HepG2 (cell line): ENCODE results near the gene HSD11B2. TPM values are rescaled to one million over a fixed set of nuclear protein-coding genes. Genes with fewer than 3 reads are reported as not detected.

Experiments
- ARID4A ChIP-seq: sonication (generic); formaldehyde crosslinking; IDR thresholded peaks from 2 replicates; pipeline ENCODE4 v1.5.0; 2020; ENCODE audit warnings: mild to moderate bottlenecking, missing genetic modification reagents, borderline replicate concordance
- CAMTA2 ChIP-seq: sonication (generic); formaldehyde crosslinking; IDR thresholded peaks from 2 replicates; pipeline ENCODE4 v1.4.0; 2020; ENCODE audit warnings: mild to moderate bottlenecking, missing genetic modification reagents, borderline replicate concordance
- ERF ChIP-seq: IDR thresholded peaks from 2 replicates; pipeline ENCODE4 v1.6.1; 2018; ENCODE audit warnings: missing biosample characterization, missing genetic modification reagents
- HIVEP1 ChIP-seq: sonication (generic); formaldehyde crosslinking; IDR thresholded peaks from 2 replicates; pipeline ENCODE4 v1.4.0; 2020; ENCODE audit warnings: mild to moderate bottlenecking, missing genetic modification reagents
- LCORL ChIP-seq, 2 experiments: fragments of 450-650 bp in 1 of 2; sonication (generic) in 1 of 2; formaldehyde crosslinking in 1 of 2; IDR thresholded peaks; 2 replicates each; pipeline versions ENCODE4 v1.5.0 to v1.6.1; 2017 to 2020; ENCODE audit warnings: antibody characterized with exemption in 1 of 2, missing genetic modification reagents in 1 of 2
- MIER3 ChIP-seq: IDR thresholded peaks from 2 replicates; pipeline ENCODE4 v1.6.1; 2016; ENCODE audit warnings: missing compliant biosample characterization, borderline replicate concordance
- NR2F6 ChIP-seq, 2 experiments: IDR thresholded peaks; 2 replicates each; pipeline ENCODE4 v1.6.1; 2016; ENCODE audit warnings: antibody characterized with exemption in 1 of 2, mild to moderate bottlenecking in 1 of 2
- SIX1 ChIP-seq: sonication (generic); formaldehyde crosslinking; IDR thresholded peaks from 2 replicates; pipeline ENCODE4 v1.4.0; 2020; ENCODE audit warnings: missing genetic modification reagents, borderline replicate concordance
- SKIL ChIP-seq: sonication (generic); formaldehyde crosslinking; IDR thresholded peaks from 2 replicates; pipeline ENCODE4 v1.8.0; 2022; ENCODE audit warnings: missing genetic modification reagents, mild to moderate bottlenecking, moderate library complexity, borderline replicate concordance
- ZBTB7A ChIP-seq: sonication (generic); formaldehyde crosslinking; IDR thresholded peaks from 2 replicates; pipeline ENCODE4 v1.8.0; 2022; ENCODE audit warnings: mild to moderate bottlenecking, missing genetic modification reagents
- ZFP37 ChIP-seq: sonication (generic); formaldehyde crosslinking; IDR thresholded peaks from 2 replicates; pipeline ENCODE4 v1.4.0; 2020; ENCODE audit warnings: missing genetic modification reagents, borderline replicate concordance
- ZFP62 ChIP-seq: sonication (generic); formaldehyde crosslinking; IDR thresholded peaks from 2 replicates; pipeline ENCODE4 v1.4.0; 2020; ENCODE audit warnings: missing genetic modification reagents
- ZKSCAN1 ChIP-seq: fragments of 150-350 bp; IDR thresholded peaks from 2 replicates; pipeline ENCODE4 v1.6.1; 2014; ENCODE audit warnings: low read length
- ZSCAN31 ChIP-seq: sonication (generic); formaldehyde crosslinking; IDR thresholded peaks from 2 replicates; pipeline ENCODE4 v1.5.0; 2020; ENCODE audit warnings: low read depth, mild to moderate bottlenecking, missing genetic modification reagents
- ZXDC ChIP-seq: sonication (generic); formaldehyde crosslinking; IDR thresholded peaks from 2 replicates; pipeline ENCODE4 v1.5.0; 2020; ENCODE audit warnings: mild to moderate bottlenecking, missing genetic modification reagents
- polyA plus RNA-seq, 8 experiments: library from polyadenylated mRNA; depleted of rRNA in 3 of 8; stranded (reverse) in 7 of 8; unstranded in 1 of 8; fragments of >200 nt; fragmentation: Illumina TruSeq in 4 of 8; extraction: Trizol in 4 of 8; gene quantifications; 2 replicates each; pipeline versions ENCODE4 v1.2.1 to v1.2.3, GENCODE V29; 2011 to 2016; ENCODE audit warnings: low read depth in 4 of 8, missing spikeins in 1 of 8, mixed read lengths in 1 of 8; ENCODE audit not compliant: insufficient read depth in 1 of 8
- total RNA-seq, 5 experiments: library from RNA; depleted of rRNA; stranded (reverse); fragments of >200 nt; fragmentation: Illumina TruSeq; extraction: Trizol; gene quantifications; 2 replicates each; pipeline ENCODE4 v1.2.3, GENCODE V29; 2016; ENCODE audit warnings: low read depth in 1 of 5
- TF ChIP-seq, protein P1 (sequence below): sonication (generic); formaldehyde crosslinking; IDR thresholded peaks from 2 replicates; pipeline ENCODE4 v1.4.0; 2020; ENCODE audit warnings: missing genetic modification reagents

Gene HSD11B2
- total and polyA plus RNA-seq, 2 of the 13 experiments (the other 11 are each of a cell fraction or from before 2014, with no cell fraction given) = 8.9 to 13.6 TPM

DNA sequence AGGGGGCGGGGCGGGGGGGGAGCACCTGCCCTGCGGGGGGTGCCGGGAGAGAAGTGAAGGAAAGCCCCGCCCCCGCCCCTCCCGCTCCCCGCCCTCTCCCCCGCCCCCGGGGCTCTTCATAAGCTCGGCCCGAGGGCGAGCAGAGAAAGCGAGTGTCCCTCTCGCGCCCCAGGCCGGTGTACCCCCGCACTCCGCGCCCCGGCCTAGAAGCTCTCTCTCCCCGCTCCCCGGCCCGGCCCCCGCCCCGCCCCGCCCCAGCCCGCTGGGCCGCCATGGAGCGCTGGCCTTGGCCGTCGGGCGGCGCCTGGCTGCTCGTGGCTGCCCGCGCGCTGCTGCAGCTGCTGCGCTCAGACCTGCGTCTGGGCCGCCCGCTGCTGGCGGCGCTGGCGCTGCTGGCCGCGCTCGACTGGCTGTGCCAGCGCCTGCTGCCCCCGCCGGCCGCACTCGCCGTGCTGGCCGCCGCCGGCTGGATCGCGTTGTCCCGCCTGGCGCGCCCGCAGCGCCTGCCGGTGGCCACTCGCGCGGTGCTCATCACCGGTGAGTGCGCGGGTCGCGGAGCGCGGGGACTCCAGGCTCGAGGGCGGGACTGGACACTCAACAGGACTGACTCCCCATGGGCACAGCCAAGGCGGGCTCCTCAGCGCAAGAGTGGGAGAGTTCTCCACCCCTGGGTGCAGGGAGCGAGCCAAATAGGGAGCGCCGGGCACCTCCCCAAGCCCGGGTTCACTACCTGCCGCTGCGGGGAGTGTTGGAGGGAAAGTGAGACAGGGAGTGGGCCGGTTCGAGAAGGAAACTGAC is at the start of gene HSD11B2 (continued):
- TF ChIP-seq, protein P1, sequence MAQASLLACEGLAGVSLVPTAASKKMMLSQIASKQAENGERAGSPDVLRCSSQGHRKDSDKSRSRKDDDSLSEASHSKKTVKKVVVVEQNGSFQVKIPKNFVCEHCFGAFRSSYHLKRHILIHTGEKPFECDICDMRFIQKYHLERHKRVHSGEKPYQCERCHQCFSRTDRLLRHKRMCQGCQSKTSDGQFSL (CRISPR knock-in tag) = peak; percentile 54; the same call in 1 of the 2 replicates
- TF ChIP-seq ZFP37 (no peak; the same call in 1 of the 2 replicates), SIX1 (CRISPR knock-in tag) (no peak), SKIL (CRISPR knock-in tag) (no peak), ZKSCAN1 (no peak), MIER3 (CRISPR knock-in tag) (no peak), CAMTA2 (CRISPR knock-in tag) (0 out of 2 replicates have a peak, but pooled peaks have one; percentile 80), ZXDC (CRISPR knock-in tag) (0 out of 2 replicates have a peak, but pooled peaks have one; percentile 52), ARID4A (CRISPR knock-in tag) (0 out of 2 replicates have a peak, but pooled peaks have one; percentile 13), ZBTB7A (CRISPR knock-in tag) (no peak), ERF (peak; percentile 8; the same call in 1 of the 2 replicates), LCORL (IDR thresholded peaks at IDR 0.05) (no peak), LCORL (CRISPR knock-in tag; IDR thresholded peaks at IDR 0.05) (peak; percentile 78), ZSCAN31 (CRISPR knock-in tag) (no peak), ZFP62 (CRISPR knock-in tag) (no peak), NR2F6 (IDR thresholded peaks at IDR 0.05) (no peak), NR2F6 (CRISPR knock-in tag; IDR thresholded peaks at IDR 0.05) (no peak), HIVEP1 (0 out of 2 replicates have a peak, but pooled peaks have one; percentile 56)
